Ishikawa (cell line): ENCODE measurements around the gene RETREG1.

Experiments
- CREB1 ChIP-seq: IDR thresholded peaks from 2 replicates; pipeline ENCODE4 v1.6.1; 2012; ENCODE audit warnings: low read depth
- EP300 ChIP-seq: IDR thresholded peaks from 2 replicates; pipeline ENCODE4 v1.6.1; 2012; ENCODE audit warnings: borderline replicate concordance
- NFIC ChIP-seq: IDR thresholded peaks from 2 replicates; pipeline ENCODE4 v1.6.1; 2012
- REST ChIP-seq: IDR thresholded peaks from 2 replicates; pipeline ENCODE4 v1.6.1; 2012; ENCODE audit warnings: low read depth, mild to moderate bottlenecking
- USF1 ChIP-seq: IDR thresholded peaks from 2 replicates; pipeline ENCODE4 v1.6.1; 2012
- YY1 ChIP-seq: IDR thresholded peaks from 2 replicates; pipeline ENCODE4 v1.6.1; 2012; ENCODE audit warnings: low read depth

GRCh38 chr5:16563686-16564085 is 53.1 kb downstream of the RETREG1 start:
- TF ChIP-seq REST: no peak
- no peak for TF ChIP-seq YY1
- TF ChIP-seq CREB1: no peak
- no peak for TF ChIP-seq EP300
- no peak for TF ChIP-seq USF1
- TF ChIP-seq NFIC: no peak
